ENCODE measurements around the gene GNAI1. TPM values are rescaled to one million over a fixed set of nuclear protein-coding genes. Genes with fewer than 3 reads are reported as not detected.

GNAI1 gene
- total and polyA plus RNA-seq, 5 donors from 2014 or later = 0.27 to 1.6 (median 1.1) TPM; not detected in 1

GRCh38 chr7:80236681-80237080, 102.0 kb downstream of the GNAI1 start:
- ATAC-seq (ENCODE audit: low read depth in 2 of 2) (no peak), DNase-seq (no peak)
- Histone ChIP-seq H3K36me3 (ENCODE audit: control insufficient read depth, insufficient read depth, low read length) (no peaks in the 10 kb centered on the region), H3K27ac (ENCODE audit: insufficient read depth, low read length, poor library complexity, severe bottlenecking) (no peak overlapping the region), H3K4me1 (ENCODE audit: control insufficient read depth, insufficient read depth, low read length, poor library complexity, severe bottlenecking) (no peaks in the 10 kb centered on the region), H3K9me3 (ENCODE audit: control insufficient read depth in 2 of 2, low read length in 2 of 2) (peaks cover 0 to 3% of the 10 kb centered on the region in 2 experiments), H3K27me3 (ENCODE audit: control insufficient read depth, insufficient read depth, low read length) (no peaks in the 10 kb centered on the region), H3K4me3 (ENCODE audit: low read depth, low read length) (no peak overlapping the region)
- Mint-ChIP-seq H3K4me3 (no peak overlapping the region), H3K4me1 (no peaks in the 10 kb centered on the region), H3K9me3 (peaks cover 2 to 10% (median 4%) of the 10 kb centered on the region in 7 donors), H3K27me3 (no peaks in the 10 kb centered on the region), H3K36me3 (no peaks in the 10 kb centered on the region), H3K27ac (no peak overlapping the region)

DNA sequence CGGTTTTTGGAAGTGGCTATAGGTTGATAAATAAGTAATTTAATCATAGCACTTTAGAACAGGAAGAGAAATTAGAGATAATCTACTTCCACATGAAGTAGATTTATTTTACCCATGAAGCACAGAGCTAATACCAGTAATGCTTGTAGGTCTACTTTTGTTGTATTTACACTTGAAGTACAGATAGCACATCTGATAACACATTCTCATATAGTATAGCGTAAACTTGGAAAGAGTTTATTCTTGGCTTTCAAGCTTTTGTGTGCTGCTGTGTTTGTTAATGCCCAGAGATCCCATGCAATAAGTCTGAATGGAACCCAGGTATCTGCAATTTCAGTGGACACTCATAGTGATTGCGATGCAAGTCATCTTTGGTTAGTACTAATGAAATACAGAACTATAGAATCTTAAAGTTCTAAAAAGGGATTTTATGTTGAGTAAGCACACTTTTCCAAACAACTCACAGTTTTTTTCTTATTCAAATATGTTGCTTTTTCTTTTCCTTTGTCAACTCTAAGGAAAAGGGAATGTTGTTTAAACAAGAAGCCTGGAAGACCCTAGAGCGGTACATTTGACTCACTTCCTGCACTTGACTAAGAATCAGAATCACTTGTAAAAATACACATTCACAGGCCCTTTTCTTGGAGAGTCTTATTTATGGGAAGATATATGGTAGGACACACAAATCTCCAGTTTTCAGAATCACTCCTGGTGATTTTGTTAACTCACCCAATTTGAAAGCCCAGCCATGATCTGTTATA, 105.8 kb downstream of the GNAI1 start:
- no peaks in the 10 kb centered on the region for H3K4me1 ChIP-seq (ENCODE audit: control insufficient read depth, insufficient read depth, low read length, poor library complexity, severe bottlenecking)
- Mint-ChIP-seq H3K4me1 (no peaks in the 10 kb centered on the region), H3K4me3 (no peak overlapping the region), H3K36me3 (no peaks in the 10 kb centered on the region), H3K27ac (no peak overlapping the region), H3K9me3 (peaks cover 0 to 12% (median 3%) of the 10 kb centered on the region in 7 donors), H3K27me3 (no peaks in the 10 kb centered on the region)
- no peaks in the 10 kb centered on the region for H3K27me3 ChIP-seq (ENCODE audit: control insufficient read depth, insufficient read depth, low read length)
- H3K4me3 ChIP-seq (ENCODE audit: low read depth, low read length) = no peak overlapping the region
- ATAC-seq (ENCODE audit: low read depth in 2 of 2) (no peak), DNase-seq (no peak)
- peaks cover 2 to 5% of the 10 kb centered on the region in 2 experiments for H3K9me3 ChIP-seq (ENCODE audit: control insufficient read depth in 2 of 2, low read length in 2 of 2)
- no peaks in the 10 kb centered on the region for H3K36me3 ChIP-seq (ENCODE audit: control insufficient read depth, insufficient read depth, low read length)
- H3K27ac ChIP-seq (ENCODE audit: insufficient read depth, low read length, poor library complexity, severe bottlenecking) = no peak overlapping the region

GRCh38 chr7:80241671-80242070, 107.0 kb downstream of the GNAI1 start:
- Mint-ChIP-seq H3K27ac (no peak overlapping the region), H3K9me3 (peaks cover 0 to 7% (median 2%) of the 10 kb centered on the region in 7 donors), H3K4me1 (no peaks in the 10 kb centered on the region), H3K4me3 (no peak overlapping the region), H3K36me3 (no peaks in the 10 kb centered on the region), H3K27me3 (no peaks in the 10 kb centered on the region)
- Histone ChIP-seq H3K9me3 (ENCODE audit: control insufficient read depth in 2 of 2, low read length in 2 of 2) (peaks cover 3 to 8% of the 10 kb centered on the region in 2 experiments), H3K4me3 (ENCODE audit: low read depth, low read length) (no peak overlapping the region), H3K27me3 (ENCODE audit: control insufficient read depth, insufficient read depth, low read length) (no peaks in the 10 kb centered on the region), H3K36me3 (ENCODE audit: control insufficient read depth, insufficient read depth, low read length) (no peaks in the 10 kb centered on the region), H3K27ac (ENCODE audit: insufficient read depth, low read length, poor library complexity, severe bottlenecking) (no peak overlapping the region), H3K4me1 (ENCODE audit: control insufficient read depth, insufficient read depth, low read length, poor library complexity, severe bottlenecking) (no peaks in the 10 kb centered on the region)
- ATAC-seq (ENCODE audit: low read depth in 2 of 2) (no peak), DNase-seq (no peak)

DNA sequence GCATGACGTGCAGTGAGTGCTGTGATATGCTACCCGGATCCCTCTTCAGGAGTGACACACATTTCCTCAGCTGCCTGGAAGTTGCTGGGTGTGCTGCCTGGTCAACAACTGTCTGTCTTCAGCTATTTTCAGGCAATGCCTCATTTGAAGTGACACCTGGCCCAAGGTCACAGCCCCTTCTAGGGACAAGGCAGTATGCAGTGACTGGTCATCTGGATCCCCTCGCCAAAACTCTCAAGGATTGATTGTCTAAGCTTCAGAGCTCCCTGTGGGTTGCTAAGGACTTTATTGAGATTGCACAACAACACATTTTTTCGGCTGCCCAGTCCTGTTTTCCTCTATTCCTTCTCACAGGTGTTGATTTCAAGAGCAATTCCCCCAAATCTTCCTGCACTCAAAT, 108.8 kb downstream of the GNAI1 start:
- DNase-seq (no peak), ATAC-seq (ENCODE audit: low read depth in 2 of 2) (no peak)
- H3K27ac Mint-ChIP-seq = no peak overlapping the region

GRCh38 chr7:80244206-80244916, 109.7 kb downstream of the GNAI1 start:
- H3K36me3 Mint-ChIP-seq = no peaks in the 10 kb centered on the region
- ATAC-seq (ENCODE audit: low read depth in 2 of 2) = no peak
- H3K27me3 Mint-ChIP-seq = no peaks in the 10 kb centered on the region
- Histone ChIP-seq H3K27me3 (ENCODE audit: control insufficient read depth, insufficient read depth, low read length) (no peaks in the 10 kb centered on the region), H3K36me3 (ENCODE audit: control insufficient read depth, insufficient read depth, low read length) (no peaks in the 10 kb centered on the region), H3K9me3 (ENCODE audit: control insufficient read depth in 2 of 2, low read length in 2 of 2) (peaks cover 3 to 8% of the 10 kb centered on the region in 2 experiments), H3K4me1 (ENCODE audit: control insufficient read depth, insufficient read depth, low read length, poor library complexity, severe bottlenecking) (no peaks in the 10 kb centered on the region), H3K27ac (ENCODE audit: insufficient read depth, low read length, poor library complexity, severe bottlenecking) (no peak overlapping the region), H3K4me3 (ENCODE audit: low read depth, low read length) (no peak overlapping the region)
- H3K4me1 Mint-ChIP-seq = no peaks in the 10 kb centered on the region
- H3K9me3 Mint-ChIP-seq = peaks cover 0 to 7% (median 0%) of the 10 kb centered on the region in 7 donors
- H3K27ac Mint-ChIP-seq = no peak overlapping the region
- no peak overlapping the region for H3K4me3 Mint-ChIP-seq
- DNase-seq = no peak

More for the DNA sequence above, 108.8 kb downstream of the GNAI1 start:
- Mint-ChIP-seq H3K27me3 (no peaks in the 10 kb centered on the region), H3K4me3 (no peak overlapping the region), H3K4me1 (no peaks in the 10 kb centered on the region), H3K9me3 (peaks cover 0 to 4% (median 0%) of the 10 kb centered on the region in 7 donors), H3K36me3 (no peaks in the 10 kb centered on the region)
- H3K4me1 ChIP-seq (ENCODE audit: control insufficient read depth, insufficient read depth, low read length, poor library complexity, severe bottlenecking) = no peaks in the 10 kb centered on the region
- no peak overlapping the region for H3K4me3 ChIP-seq (ENCODE audit: low read depth, low read length)
- H3K27ac ChIP-seq (ENCODE audit: insufficient read depth, low read length, poor library complexity, severe bottlenecking) = no peak overlapping the region
- no peaks in the 10 kb centered on the region for H3K27me3 ChIP-seq (ENCODE audit: control insufficient read depth, insufficient read depth, low read length)
- peaks cover 3 to 8% of the 10 kb centered on the region in 2 experiments for H3K9me3 ChIP-seq (ENCODE audit: control insufficient read depth in 2 of 2, low read length in 2 of 2)
- no peaks in the 10 kb centered on the region for H3K36me3 ChIP-seq (ENCODE audit: control insufficient read depth, insufficient read depth, low read length)

DNA sequence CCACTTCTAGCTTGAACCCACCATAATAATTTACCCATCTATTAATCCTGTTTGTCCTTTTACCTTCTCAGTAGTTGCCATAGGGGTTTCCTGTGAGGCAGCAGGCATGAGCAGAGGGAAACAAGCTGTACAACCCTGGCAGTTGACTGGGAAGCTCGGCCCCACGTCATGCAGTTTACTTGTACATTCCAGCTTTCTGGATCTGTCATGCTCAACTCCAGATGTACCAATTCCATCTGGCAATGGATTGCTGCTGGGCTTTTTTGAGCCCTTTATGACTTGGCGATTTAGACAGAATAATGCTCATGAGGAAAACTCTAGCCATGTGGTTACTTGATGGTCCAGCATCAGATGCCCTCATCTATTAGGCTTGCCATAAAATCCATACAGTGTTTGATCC, 112.5 kb downstream of the GNAI1 start:
- Histone ChIP-seq H3K27me3 (ENCODE audit: control insufficient read depth, insufficient read depth, low read length) (no peaks in the 10 kb centered on the region), H3K27ac (ENCODE audit: insufficient read depth, low read length, poor library complexity, severe bottlenecking) (no peak overlapping the region), H3K4me1 (ENCODE audit: control insufficient read depth, insufficient read depth, low read length, poor library complexity, severe bottlenecking) (no peaks in the 10 kb centered on the region), H3K36me3 (ENCODE audit: control insufficient read depth, insufficient read depth, low read length) (no peaks in the 10 kb centered on the region), H3K9me3 (ENCODE audit: control insufficient read depth in 2 of 2, low read length in 2 of 2) (peaks cover 5 to 8% of the 10 kb centered on the region in 2 experiments), H3K4me3 (ENCODE audit: low read depth, low read length) (no peak overlapping the region)
- no peak overlapping the region for H3K4me3 Mint-ChIP-seq
- H3K9me3 Mint-ChIP-seq = peaks cover 0 to 9% (median 1%) of the 10 kb centered on the region in 7 donors
- ATAC-seq (ENCODE audit: low read depth in 2 of 2) (no peak), DNase-seq (no peak)
- H3K36me3 Mint-ChIP-seq = no peaks in the 10 kb centered on the region
- H3K27me3 Mint-ChIP-seq = no peaks in the 10 kb centered on the region
- no peak overlapping the region for H3K27ac Mint-ChIP-seq
- H3K4me1 Mint-ChIP-seq = no peaks in the 10 kb centered on the region

DNA sequence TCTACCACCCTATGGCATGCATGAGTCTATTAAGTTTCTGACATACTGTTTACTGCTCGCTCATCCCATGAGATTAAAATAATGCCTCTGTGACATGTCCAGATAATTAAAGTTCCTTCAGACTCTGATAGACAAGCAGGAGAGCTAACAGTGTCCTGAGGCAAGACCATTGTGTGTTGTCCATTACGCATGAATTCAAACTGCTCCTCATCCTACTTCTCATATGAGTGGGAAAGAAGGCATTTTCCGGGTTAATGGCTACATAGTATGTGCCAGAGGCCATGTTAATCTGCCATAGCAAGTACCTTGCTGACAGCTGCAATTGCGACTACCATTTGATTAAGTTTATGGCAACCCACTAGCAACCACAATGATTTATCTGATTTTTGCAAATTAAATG, 113.3 kb downstream of the GNAI1 start:
- Mint-ChIP-seq H3K9me3 (peaks cover 0 to 9% (median 3%) of the 10 kb centered on the region in 7 donors), H3K36me3 (no peaks in the 10 kb centered on the region), H3K27me3 (no peaks in the 10 kb centered on the region), H3K27ac (no peak overlapping the region), H3K4me1 (no peaks in the 10 kb centered on the region), H3K4me3 (no peak overlapping the region)
- Histone ChIP-seq H3K36me3 (ENCODE audit: control insufficient read depth, insufficient read depth, low read length) (no peaks in the 10 kb centered on the region), H3K27ac (ENCODE audit: insufficient read depth, low read length, poor library complexity, severe bottlenecking) (no peak overlapping the region), H3K27me3 (ENCODE audit: control insufficient read depth, insufficient read depth, low read length) (no peaks in the 10 kb centered on the region), H3K4me3 (ENCODE audit: low read depth, low read length) (no peak overlapping the region), H3K9me3 (ENCODE audit: control insufficient read depth in 2 of 2, low read length in 2 of 2) (peaks cover 5 to 8% of the 10 kb centered on the region in 2 experiments), H3K4me1 (ENCODE audit: control insufficient read depth, insufficient read depth, low read length, poor library complexity, severe bottlenecking) (no peaks in the 10 kb centered on the region)
- DNase-seq (no peak), ATAC-seq (ENCODE audit: low read depth in 2 of 2) (no peak)
